GM21390 (cell line): Measurements from ENCODE around the gene CX3CR1.
"Not testable (repeated sequence)": the region's sequence is repeated elsewhere in the genome, so short reads cannot be mapped to it uniquely, and the experiment has no call there.

Experiments
- ATAC-seq: cut with Tn5 transposase; IDR thresholded peaks from one replicate; pipeline ENCODE4 v1.9.1; 2021; ENCODE audit not compliant: unreplicated experiment

CX3CR1 gene

DNA sequence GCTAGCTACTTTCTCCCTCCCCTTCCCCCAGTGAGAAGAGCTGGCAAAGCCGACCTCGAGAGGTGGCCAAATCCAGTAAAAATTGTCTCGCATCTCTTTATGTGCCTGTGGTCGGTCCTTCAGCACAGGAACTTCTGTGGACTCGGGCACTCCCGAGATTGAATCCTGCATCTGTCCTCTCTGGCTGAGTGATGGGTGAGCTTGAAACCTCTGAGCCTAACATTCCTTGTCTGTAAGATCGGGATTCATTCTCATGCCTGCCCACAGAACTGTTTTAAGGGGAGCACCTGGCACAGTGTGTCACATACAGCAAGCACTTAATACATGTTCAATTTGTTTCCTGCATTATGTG, 11.3 kb downstream of the CX3CR1 start:
- ATAC-seq, result no peak

DNA sequence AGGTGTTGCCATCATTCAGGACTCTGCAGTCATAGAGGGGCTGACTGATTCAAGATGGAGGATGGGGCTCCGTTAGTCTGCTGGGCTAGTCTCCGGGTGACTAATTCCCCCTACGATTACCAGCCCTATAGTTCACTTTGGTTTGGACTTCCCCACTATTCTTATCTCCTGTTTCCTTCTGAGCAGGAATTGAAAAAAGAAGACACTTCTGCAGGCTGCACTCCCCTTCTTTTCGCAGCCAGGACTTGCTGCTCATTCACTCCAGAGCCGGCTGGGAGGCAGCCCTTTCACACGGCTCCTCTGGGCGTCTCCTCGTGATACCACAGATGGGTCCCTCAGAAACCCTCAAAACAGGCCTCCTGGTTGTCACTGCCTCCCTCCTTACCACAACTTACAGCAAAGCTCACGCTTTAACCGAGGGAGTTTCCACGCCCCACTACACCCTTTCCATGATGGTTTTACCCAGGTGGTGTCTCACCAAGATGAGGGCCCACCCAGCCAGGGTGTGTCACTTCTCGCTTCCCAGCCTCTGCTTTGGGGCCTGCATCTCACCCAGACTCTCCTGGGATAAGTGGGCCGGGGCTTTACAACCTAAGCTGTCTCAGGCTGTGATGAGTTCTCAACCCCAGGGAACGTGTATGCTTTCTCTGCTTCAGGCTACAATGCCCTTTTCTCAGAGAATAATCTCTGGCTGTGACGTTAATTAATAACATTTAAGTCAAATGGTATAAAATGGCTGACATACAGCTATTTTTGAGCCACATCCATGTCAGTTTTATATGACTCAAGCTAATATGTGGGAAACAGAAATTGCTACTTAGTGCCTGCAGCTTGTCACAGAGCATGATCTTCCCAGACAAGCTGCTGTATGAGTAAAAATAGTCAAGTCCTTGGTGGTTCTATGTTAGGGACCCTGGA, 11.9 kb downstream of the CX3CR1 start:
- ATAC-seq, result no peak

DNA sequence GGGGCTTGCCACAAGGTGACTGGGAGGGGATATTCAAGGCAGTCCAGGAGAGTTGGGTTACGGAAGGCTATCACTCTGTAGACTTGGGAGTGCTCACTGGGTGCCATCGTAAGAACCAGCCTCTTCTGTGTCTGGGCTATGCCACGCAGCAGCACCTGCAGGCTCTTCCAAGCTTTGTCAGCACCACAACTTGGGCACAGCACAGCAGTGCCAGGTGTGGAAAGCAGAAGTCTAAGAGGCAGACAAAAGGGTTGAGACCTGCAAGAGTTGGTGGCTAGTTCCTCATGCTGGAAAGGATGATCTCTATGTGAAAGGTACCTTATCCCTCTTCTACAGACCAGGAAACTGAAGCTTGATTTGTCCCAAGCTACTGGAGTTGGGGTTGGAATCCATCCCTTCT, 15.8 kb downstream of the CX3CR1 start:
- ATAC-seq, result no peak

DNA sequence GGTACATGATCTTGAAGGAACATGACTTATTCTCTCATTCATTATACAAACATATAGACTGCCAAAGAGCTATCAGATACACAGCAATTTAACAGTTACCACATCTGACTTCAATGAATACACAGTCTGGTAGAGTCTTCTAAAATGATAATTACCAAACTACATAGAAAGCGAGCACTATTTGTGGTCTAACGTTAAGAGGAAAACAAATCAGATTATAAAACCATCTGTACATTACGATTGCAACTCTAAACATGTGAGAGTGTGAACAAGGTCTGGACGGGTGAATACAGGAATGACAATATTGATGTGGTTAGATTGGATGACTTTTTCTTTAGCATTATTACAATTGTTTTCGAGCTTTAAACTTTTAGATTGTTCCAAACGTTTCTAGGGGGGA, 16.3 kb downstream of the CX3CR1 start:
- no peak for ATAC-seq

DNA sequence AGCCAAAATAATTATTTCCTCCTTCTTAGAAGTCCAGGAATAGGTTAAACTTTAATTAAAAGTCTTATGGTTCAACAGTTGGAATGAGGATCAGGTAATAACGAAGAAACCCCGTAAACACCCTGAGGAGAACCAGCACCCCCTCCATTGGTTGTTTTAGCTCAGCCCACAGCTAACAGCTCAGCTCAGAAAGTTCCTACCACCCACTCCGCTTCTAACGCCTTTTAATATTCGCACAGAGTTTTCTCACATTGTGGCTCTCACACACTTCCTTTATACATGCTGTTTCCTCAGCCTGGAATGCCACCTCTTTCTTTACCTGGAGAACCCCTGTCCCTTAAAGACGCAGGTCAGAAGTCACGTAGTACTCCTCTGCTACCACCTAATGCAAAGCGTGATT, 17.0 kb downstream of the CX3CR1 start:
- no peak for ATAC-seq

DNA sequence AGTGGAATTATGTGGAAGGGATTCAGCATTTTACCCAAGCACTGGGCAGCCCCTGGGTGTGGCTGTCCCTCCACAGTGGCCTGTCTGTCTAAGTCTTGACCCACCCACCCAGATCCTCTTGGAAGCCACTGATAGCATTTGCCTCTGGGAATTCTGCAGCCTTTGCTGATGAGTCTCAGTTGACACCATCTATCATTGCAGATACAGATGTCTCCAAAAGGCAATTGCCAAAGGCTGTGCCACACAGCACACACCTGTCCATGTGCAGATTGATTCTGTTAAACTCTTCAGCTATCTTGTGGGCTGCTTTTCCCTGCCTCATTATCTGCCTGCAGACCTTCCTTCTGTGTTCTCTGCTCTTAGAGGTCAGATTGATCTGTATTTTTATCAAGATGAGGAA, 18.1 kb downstream of the CX3CR1 start:
- no peak for ATAC-seq

DNA sequence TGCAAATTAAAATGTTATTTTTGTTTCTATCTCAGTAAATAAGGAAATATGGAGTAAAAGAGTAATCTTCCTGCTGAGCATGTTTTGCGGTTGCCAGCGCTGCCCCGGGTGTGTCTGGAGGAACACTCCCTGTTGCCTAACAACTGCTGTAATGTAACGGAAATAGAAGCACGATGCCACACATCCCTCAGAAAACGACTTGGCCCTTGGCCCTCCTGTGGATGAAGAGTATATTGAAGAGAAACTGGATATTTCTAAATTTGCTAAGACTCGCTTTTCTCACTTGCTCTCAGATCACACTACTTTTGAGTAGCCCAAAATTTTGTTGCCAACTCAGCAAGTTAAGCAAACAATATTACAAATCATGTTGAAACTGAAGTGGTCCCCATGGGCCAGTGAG, 18.9 kb downstream of the CX3CR1 start:
- no peak for ATAC-seq

DNA sequence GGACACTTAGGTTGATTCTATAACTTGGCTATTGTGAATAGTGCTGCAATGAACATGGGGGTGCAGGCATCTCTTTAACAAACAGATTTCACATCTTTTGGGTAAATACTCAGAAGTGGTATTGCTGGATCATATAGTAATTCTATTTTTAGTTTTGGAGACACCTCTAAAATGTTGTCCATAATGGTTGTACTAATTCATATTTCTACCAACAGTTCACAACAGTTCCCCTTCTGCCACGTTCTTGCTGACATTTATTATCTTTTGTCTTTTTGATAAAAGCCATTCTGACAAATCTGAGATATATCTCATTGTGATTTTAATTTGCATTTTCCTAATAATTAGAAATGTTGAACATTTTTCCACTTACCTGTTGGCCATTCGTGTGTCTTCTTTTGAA, 19.5 kb downstream of the CX3CR1 start:
- ATAC-seq, result no peak

DNA sequence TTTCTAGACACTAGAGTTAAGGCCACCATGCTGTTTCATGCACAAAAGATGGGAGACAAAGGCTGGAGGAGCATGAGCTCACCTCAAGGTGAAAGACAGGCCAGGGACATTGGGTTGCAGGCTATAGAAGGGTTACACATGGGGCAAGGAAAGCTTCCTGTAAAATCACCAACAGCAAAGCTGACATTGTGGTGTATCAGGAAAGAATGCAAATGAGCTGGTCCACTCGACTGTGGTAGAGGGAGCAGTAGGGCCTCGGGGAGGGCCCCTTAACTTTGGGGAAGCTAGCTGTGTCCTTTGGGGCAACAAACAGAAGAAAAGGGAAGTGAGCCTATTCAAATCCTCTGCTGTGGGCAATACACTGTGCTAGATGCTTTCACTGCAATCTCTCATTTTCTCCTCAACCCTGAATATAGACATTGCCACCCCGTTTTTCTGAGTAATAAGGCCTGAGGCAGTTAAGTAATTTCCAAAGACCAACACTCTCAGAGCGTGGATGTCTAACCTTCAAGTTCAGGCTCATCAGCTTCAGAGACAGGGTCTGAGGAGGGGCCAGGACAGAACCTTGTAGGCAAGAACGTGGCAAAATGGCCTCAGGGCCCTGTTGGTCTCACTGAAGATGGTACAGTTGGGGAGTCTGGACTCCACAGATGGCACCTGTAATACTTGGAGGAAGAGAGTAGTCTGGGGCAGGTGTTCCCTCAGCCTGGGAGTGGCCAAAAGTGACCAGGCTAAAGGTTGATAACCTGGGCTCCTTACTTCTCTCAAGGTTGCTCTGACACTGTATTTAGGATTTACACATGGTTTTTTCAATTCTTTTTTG, 24.1 kb downstream of the CX3CR1 start:
- ATAC-seq, result peak; percentile 99

DNA sequence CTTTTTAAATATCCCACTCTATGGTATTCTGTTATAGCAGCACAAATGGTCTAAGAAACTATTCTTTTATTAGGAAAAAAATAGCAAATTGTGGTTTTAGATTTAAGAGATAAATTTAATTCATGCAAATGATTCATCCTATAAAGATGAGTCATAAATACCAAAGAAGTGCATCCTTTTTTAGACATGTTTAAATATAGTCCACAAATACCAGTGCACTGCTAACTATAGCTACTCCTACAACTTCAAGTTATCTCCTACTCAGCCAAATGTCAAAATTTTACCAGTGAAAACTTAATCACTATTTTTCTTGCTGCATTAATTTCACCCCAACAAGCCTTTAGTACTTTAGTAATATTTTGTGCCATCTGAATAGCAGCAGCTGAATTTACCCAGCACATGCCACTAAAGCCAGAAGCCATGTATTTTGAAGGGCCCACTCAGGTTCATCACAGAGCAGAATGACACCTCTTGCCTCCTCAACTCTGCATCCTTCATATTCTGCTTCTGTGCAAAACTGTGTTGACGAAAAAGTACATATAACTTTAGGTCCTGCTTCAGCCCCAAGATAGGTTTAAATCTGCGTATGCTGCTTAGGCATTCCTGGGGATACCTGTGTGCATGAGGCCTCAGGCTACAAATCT, 24.9 kb downstream of the CX3CR1 start:
- no peak for ATAC-seq

DNA sequence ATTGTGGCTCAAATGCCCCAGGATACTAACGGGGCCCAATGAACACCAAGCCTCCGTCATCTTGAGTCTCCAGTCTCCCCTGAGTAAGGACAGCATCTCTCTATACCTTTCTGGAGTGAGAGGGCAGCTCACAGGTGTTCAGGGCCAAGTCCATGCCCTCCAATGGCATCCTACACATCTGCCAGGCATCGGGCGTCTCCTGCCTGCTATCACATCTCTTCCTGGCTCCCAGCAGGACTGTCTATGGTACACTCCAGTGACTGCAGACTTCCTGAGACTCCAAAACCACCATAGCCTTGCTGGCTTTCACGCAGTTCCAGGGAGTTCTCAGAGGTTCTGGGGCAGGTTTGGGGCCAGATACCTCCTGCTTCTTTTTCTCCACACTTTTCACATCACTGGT, 28.3 kb downstream of the CX3CR1 start:
- no peak for ATAC-seq

DNA sequence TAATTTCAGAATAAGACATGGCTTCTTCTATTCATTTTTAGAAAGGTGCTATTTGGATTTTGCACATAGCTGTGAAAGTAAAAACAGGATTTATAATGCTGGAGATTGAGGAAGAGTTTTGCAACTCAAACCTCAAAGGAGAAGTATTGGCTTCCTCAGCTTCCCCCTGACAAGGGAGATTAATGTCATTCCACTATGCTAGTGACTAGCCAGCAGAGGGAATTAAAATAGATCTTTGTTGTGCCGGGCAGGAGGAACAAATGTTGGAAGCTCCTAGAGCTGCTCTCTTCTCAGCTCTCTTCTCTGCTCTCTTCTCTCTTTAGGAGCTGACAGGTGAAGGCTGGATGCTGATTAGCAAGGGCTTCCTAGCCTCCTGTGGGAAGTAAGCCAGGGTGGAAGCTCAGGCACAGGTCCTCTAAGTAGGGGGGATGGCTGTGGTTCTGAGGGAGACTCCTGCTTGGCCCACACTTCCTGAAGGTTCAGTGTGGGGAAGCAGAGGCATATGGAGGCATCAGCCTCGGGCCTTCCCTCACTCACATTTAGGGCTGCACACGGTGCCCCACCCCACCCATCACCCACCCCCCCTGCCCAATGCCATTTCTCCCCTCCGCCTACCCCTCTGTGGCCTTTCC, 29.6 kb downstream of the CX3CR1 start:
- ATAC-seq, result no peak

DNA sequence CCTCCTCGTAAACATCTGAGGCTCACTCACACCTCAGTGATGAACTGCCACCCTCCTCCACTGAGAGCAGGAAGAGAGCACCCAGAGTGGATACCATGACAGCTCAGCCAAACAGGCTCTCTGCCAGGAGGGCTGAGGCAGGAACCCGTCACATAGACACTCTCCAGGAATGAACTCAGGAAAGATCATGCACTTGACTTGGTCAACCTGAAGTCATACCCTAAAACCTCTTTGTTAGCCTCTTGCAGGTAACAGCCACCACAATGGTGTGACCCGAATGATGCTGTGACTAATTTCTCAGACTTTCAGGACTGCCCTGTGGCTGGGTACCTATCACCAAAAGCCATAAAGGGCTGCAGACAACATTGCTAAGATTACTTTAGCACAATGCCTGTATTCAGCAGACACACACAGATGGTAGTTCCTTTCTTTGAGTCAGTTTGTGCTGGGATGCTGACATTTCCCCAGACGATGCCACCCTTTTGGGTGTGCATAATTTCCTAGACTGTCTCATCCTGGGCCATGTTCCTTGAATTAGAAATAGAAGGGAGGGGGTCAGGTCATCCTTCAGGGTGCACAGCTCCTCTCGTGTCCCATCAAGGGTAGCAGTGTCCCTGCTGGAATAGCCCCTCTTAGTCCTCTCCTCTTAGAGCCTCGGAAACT, 30.3 kb downstream of the CX3CR1 start:
- no peak for ATAC-seq

DNA sequence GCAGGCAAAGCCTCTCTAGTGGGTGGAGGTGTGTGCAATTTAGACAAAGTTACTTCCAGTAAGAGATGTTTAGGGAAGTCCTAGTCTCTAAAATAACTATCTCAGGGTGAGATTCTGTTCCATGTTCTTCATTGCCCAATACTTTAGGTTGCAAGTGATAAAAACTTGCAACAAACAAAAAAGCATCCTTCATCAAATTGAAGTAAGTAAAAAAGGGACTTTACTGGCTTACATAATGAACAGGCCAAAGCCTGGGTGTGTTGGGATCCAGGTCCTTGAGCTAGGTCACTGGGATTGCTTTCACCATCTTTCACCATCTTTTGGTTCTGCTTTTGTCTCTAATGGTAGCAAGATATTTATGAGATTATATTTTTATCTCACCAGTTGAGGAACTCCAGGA, 38.3 kb downstream of the CX3CR1 start:
- ATAC-seq, result no peak

DNA sequence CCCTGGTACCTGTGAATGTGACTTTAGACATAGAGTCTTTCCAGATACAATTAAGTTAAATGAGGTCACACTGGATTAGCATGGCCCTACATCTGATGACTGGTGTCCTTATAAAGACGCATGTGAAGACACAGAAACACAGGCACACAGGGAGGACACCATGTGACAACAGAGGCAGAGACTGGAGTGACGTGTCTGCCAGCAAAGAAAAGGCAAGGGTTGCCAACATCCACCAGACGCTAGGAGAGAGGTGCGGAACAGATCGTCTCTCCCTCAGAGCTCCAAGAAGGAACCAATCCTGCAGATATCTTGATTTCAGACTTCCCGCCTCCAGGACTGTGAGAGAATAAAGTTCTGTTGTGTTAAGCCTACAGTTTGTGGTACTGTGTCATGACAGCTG, 42.8 kb downstream of the CX3CR1 start:
- no peak for ATAC-seq

DNA sequence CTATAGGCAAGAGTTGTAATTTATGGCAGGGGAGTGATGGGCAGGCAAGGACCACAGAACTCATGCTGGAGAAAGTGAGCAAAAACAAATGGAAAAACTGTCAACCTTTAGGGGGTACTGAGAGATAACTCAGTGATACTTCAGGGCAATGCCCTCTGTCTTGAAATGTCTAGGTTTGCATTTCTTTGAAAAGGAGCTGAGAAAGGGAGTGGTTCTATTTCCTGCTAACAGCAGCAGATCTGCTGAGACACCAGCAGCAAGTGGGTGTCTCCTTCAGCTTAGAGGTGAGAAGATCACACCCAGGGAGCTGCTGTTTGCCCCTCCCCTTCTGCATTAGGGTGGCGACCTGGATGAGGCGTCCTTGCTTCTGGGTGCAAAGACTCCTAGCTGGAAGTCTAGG, 45.2 kb downstream of the CX3CR1 start:
- no peak for ATAC-seq

DNA sequence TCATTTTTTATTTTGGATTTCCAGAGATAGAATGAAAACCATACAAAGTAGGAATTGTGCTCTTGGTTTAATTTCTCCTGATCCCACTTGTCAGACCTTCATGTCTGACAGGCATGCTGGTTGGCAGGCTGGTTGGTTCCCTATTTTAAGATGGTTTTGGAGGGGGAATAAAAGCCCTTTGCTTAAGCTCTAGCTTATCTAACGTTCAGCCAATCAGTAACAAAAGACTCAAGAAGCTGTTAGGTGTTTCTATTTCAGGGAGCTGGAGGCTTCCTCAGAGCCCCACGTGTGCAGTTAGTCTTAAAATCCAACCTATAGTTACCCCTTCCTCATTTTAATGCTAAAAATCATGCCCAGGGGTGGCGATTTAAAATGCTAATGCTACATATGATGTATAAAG, 47.0 kb downstream of the CX3CR1 start:
- no peak for ATAC-seq

DNA sequence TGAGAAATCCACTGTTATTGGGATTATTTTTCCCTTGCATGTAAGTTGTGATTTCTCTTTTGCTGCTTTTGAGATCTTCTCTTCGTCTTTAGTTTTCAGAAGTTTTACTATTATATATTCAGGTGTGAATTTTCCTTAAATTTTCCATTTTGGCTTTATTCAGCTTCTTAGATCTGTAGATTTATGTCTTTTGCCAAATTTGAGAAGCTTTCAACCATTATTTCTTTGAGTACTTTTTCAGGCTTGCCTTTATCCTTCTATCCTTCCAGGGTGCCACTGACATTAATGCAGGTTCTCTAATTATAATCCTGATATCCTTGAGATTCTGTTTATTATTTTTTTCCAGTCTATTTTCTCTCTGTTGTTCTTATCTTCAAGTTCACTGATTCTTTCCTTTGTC, 49.4 kb downstream of the CX3CR1 start:
- no peak for ATAC-seq

DNA sequence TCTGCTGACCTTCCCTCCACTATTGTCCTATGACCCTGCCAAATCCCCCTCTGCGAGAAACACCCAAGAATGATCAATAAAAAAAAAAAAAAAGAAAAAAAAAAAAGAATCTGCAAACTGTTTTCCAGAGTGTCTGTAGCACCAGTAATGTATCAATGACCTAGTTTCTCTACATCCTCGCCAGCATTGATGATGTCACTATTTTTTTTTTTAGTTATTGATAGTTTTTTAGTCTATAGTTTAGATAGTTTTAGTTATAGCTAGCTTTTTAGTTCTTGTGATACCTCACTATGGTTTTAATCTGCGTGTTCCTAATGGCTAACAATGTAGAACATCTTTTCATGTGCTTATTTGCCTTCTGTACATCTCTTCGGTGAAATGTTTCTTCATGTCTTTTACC, 51.3 kb downstream of the CX3CR1 start:
- ATAC-seq, result no peak

DNA sequence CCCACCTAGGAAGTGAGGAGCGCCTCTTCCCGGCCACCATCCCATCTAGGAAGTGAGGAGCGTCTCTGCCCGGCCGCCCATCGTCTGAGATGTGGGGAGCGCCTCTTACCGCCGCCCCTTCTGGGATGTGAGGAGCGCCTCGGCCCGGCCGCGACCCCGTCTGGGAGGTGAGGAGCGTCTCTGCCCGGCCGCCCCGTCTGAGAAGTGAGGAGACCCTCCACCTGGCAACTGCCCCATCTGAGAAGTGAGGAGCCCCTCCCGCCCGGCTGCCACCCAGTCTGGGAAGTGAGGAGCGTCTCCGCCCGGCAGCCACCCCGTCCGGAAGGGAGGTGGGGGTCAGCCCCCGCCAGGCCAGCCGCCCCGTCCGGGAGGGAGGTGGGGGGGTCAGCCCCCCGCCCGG, 52.2 kb downstream of the CX3CR1 start:
- ATAC-seq, result not testable (repeated sequence)
